GM15510 (cell line): ENCODE data around the gene CCDC110.
A peak's percentile ranks its signal among the peaks of the same experiment; 100 is the strongest.

Source experiments
- POLR2A ChIP-seq: IDR thresholded peaks from 3 replicates; pipeline ENCODE4 v1.6.1; 2011; ENCODE audit warnings: borderline replicate concordance; ENCODE audit not compliant: insufficient read length; ENCODE audit errors: extremely low read depth

CCDC110 gene

GRCh38 chr4:185408432-185408831 lies 63.1 kb downstream of the CCDC110 start:
- TF ChIP-seq POLR2A, result no peak

GRCh38 chr4:185405296-185405999 lies 66.1 kb downstream of the CCDC110 start:
- no peak for TF ChIP-seq POLR2A

- no peak for TF ChIP-seq POLR2A
These were observed 67.5 kb downstream of the CCDC110 start for GRCh38 chr4:185404031-185404430.

- TF ChIP-seq POLR2A, result no peak
These were observed 72.1 kb downstream of the CCDC110 start for GRCh38 chr4:185399466-185399865.

- no peak for TF ChIP-seq POLR2A
These were observed 72.9 kb downstream of the CCDC110 start for GRCh38 chr4:185398618-185399017.

- no peak for TF ChIP-seq POLR2A
These were observed 74.7 kb downstream of the CCDC110 start, which contains the start of gene ANKRD37 for GRCh38 chr4:185396724-185397385. ANKRD37 (plus strand) TSS chr4:185396841; CDS start chr4:185396924, 83 bp downstream.

GRCh38 chr4:185395956-185396723 lies 75.4 kb downstream of the CCDC110 start:
- TF ChIP-seq POLR2A, result peak; percentile 68

GRCh38 chr4:185395238-185395955 lies 76.1 kb downstream of the CCDC110 start, which contains the start of gene LRP2BP:
LRP2BP (minus strand) TSS chr4:185395924; CDS start chr4:185378186, 17,738 bp downstream.
- TF ChIP-seq POLR2A, result no peak
